DND-41 (cell line): ENCODE data around the gene ST7.

Experiments used
- ATAC-seq: fragments of 200-7000 bp; cut with Tn5 transposase; 3 replicates; pipeline ENCODE4 v1.9.1; 2021; ENCODE audit warnings: low read depth; ENCODE audit not compliant: insufficient read depth
- DNase-seq: peaks from one replicate; pipeline ENCODE4 v3.0.0-alpha.2; 2020
- H2AFZ ChIP-seq: 2 replicates; pipeline ENCODE4 v1.6.0; 2012; ENCODE audit warnings: low read depth, low read length
- H3K27ac ChIP-seq: 2 replicates; pipeline ENCODE4 v1.5.1; 2012; ENCODE audit warnings: low read length, inconsistent platforms
- H3K27me3 ChIP-seq: fragments of 200-600 bp; sonication (generic); 2 replicates; pipeline ENCODE4 v1.6.0; 2012; ENCODE audit warnings: low read length, mild to moderate bottlenecking, inconsistent platforms; ENCODE audit not compliant: insufficient read depth, poor library complexity
- H3K36me3 ChIP-seq: 2 replicates; pipeline ENCODE4 v1.5.1; 2012; ENCODE audit warnings: low read length, inconsistent platforms; ENCODE audit not compliant: insufficient read depth
- H3K4me1 ChIP-seq: 2 replicates; pipeline ENCODE4 v1.5.1; 2012; ENCODE audit warnings: mild to moderate bottlenecking, low read length; ENCODE audit not compliant: insufficient read depth
- H3K4me2 ChIP-seq: 2 replicates; pipeline ENCODE4 v1.6.0; 2012; ENCODE audit warnings: mild to moderate bottlenecking, moderate library complexity, low read length, inconsistent platforms; ENCODE audit not compliant: insufficient read depth
- H3K4me3 ChIP-seq, 2 experiments: fragments of 200-600 bp in 1 of 2; shearing (Covaris generic) in 1 of 2; 2 replicates each; pipeline ENCODE4 v1.5.1; 2012 to 2016; ENCODE audit warnings: inconsistent platforms in 2 of 2, low read length in 2 of 2, mild to moderate bottlenecking in 2 of 2, low read depth in 1 of 2, moderate library complexity in 1 of 2
- H3K79me2 ChIP-seq: 2 replicates; pipeline ENCODE4 v1.6.0; 2012; ENCODE audit warnings: low read length, inconsistent platforms; ENCODE audit not compliant: insufficient read depth
- H3K9ac ChIP-seq: 2 replicates; pipeline ENCODE4 v1.6.0; 2012; ENCODE audit warnings: low read depth, mild to moderate bottlenecking, inconsistent platforms, low read length, moderate library complexity
- H3K9me3 ChIP-seq: 2 replicates; pipeline ENCODE4 v1.5.1; 2012; ENCODE audit warnings: low read length, moderate library complexity, mild to moderate bottlenecking, inconsistent platforms; ENCODE audit not compliant: insufficient read depth, severe bottlenecking
- H4K20me1 ChIP-seq: 2 replicates; pipeline ENCODE4 v1.6.0; 2012; ENCODE audit warnings: low read length; ENCODE audit not compliant: insufficient read depth
- CTCF ChIP-seq: IDR thresholded peaks from 2 replicates; pipeline ENCODE4 v1.5.1; 2012; ENCODE audit warnings: borderline replicate concordance, low read length, moderate library complexity, mild to moderate bottlenecking; ENCODE audit not compliant: poor library complexity, severe bottlenecking; ENCODE audit errors: extremely low read depth
- EZH2 ChIP-seq: IDR thresholded peaks from 3 replicates; pipeline ENCODE4 v1.6.1; 2012; ENCODE audit warnings: borderline replicate concordance, low read depth, mild to moderate bottlenecking, moderate library complexity, low read length, inconsistent platforms; ENCODE audit not compliant: severe bottlenecking

The ST7 gene

DNA sequence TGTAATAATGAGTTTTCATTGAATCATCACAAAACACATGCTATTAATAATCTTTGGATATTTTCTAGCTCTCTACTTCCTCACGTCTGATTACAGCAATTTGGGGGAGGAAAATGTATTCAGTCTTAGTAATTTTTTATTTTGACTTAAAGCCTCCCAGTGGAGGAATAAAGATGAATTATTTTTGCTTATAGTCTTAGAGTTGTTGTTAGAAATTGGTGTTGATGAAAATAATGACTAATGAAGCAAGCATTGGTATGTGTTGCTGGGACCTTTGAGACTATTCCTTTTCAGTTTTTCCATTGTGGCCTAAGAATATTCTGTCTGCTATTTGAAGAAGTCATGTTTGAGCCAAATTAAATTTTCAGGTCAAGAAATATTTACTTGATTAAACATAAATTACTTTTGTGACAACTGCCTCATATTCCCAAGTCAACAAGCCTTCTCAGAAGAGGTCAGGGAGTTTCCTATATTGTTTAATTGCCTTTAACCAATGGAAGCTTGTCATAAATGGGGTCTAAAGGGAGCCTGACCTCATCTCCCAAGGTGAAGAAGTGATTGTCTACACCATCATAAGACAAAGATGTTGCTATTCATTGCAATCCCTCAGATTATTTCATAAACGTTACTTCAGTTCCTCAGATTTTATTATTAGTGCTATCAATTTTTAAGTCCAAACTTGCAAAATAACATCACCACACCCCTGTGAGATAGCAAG lies 90.0 kb downstream of the ST7 start:
- no peaks in the 10 kb centered on the region for H4K20me1 ChIP-seq
- H3K4me3 ChIP-seq = no peak overlapping the region
- no peak overlapping the region for H2AFZ ChIP-seq
- H3K4me1 ChIP-seq = peaks cover under 1% of the 10 kb centered on the region; the same call in 1 of the 2 replicates
- DNase-seq = no peak
- no peak overlapping the region for H3K9ac ChIP-seq
- H3K4me2 ChIP-seq = no peak overlapping the region
- H3K9me3 ChIP-seq = no peaks in the 10 kb centered on the region
- H3K79me2 ChIP-seq = no peaks in the 10 kb centered on the region
- ATAC-seq = no peak
- no peak overlapping the region for H3K27ac ChIP-seq
- TF ChIP-seq EZH2 (no peak), CTCF (no peak)
- no peaks in the 10 kb centered on the region for H3K36me3 ChIP-seq
- H3K27me3 ChIP-seq = peaks cover 36% of the 10 kb centered on the region

DNA sequence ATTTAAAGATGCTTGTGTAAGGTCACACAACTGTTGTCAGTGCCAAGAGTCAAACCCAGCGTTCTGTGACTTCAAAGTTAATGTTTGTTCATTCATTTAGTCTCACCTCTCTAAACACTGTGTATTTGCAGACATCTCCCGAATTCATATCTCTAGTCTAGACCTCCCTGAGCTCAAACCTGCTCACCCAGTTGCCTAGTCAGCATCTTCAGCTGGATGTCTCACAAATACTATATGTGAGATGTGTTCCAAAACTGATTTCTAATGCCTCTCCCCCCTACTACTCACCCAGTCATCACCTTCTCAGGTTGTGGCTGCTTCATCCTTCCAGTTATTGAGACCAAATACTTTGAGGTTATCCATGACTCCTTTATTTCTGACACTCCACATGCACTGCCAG lies 91.4 kb downstream of the ST7 start:
- TF ChIP-seq CTCF (no peak), EZH2 (no peak)
- DNase-seq = no peak

DNA sequence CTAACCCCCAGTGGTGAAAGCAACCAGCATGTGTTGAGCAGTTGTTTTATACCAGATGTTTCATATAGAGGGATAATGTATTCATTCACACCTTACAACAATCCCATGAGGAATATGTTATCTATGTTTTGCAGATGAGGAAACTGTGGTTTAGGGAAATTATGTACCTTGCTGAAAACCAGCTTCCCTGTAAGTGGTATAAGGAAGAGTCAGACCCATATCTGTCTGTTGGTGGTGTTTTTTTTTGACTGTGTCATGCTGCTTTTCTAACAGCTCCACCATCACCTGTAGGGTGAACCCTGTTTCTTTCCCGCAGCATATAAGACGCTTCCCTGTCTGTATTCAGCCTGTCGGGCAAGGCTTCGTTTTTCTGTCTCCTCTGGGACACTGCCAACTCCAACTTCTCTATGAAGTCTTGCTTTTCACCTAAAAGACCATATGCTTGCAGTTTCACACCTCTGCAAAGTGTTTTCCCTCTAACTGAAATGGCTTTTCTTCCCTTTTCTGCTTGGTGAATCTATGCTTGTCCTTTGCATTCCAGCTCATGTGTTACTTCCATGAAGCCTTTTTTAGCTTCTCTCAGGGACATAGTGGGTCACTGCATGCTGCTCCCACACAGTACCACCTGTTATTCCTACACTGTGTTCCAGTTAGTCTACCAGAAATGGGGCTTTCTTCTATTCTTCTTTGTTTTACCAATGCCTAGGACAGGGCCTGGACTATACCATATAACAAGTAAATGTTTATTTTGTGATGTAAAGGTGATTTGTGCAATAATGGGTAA lies 92.8 kb downstream of the ST7 start:
- no peak for DNase-seq
- Histone ChIP-seq H2AFZ (no peak overlapping the region), H3K79me2 (no peaks in the 10 kb centered on the region), H3K4me1 (peaks cover 16% of the 10 kb centered on the region), H3K27me3 (peaks cover 24% of the 10 kb centered on the region), H3K9me3 (no peaks in the 10 kb centered on the region), H3K27ac (no peak overlapping the region), H4K20me1 (0 out of 2 replicates have a peak, but pooled peaks cover 3% of the 10 kb centered on the region), H3K36me3 (no peaks in the 10 kb centered on the region), H3K9ac (no peak overlapping the region), H3K4me2 (no peak overlapping the region), H3K4me3 (no peak overlapping the region)
- no peak for ATAC-seq
- TF ChIP-seq EZH2 (no peak), CTCF (no peak)

More for the DNA sequence above, 91.4 kb downstream of the ST7 start:
- Histone ChIP-seq H3K27me3 (peaks cover 29% of the 10 kb centered on the region), H2AFZ (no peak overlapping the region), H3K27ac (no peak overlapping the region), H3K9ac (no peak overlapping the region), H3K4me1 (peaks cover 15% of the 10 kb centered on the region), H3K36me3 (no peaks in the 10 kb centered on the region), H3K9me3 (no peaks in the 10 kb centered on the region), H3K4me3 (no peak overlapping the region), H3K4me2 (no peak overlapping the region), H3K79me2 (no peaks in the 10 kb centered on the region), H4K20me1 (0 out of 2 replicates have a peak, but pooled peaks cover 3% of the 10 kb centered on the region)
- no peak for ATAC-seq
